Heart right ventricle (tissue), 16 donors: ENCODE measurements around the gene MAP3K7. TPM values are rescaled to one million over a fixed set of nuclear protein-coding genes. Genes with fewer than 3 reads are reported as not detected.

Source experiments
- ATAC-seq, 8 donors: fragments of 200-7000 bp; cut with Tn5 transposase; one replicate each; pipeline ENCODE4 v1.9.1; 2020; ENCODE audit warnings: mild to moderate bottlenecking in 8 of 8, moderate library complexity in 8 of 8, moderate number of reproducible peaks in 1 of 8
- DNase-seq, 2 donors: peaks; one replicate each; pipeline ENCODE4 v3.0.0-alpha.2; 2020
- H3K27ac ChIP-seq, 10 donors: fragments of 200-600 bp; sonication (generic) in 2 of 10; one replicate each; pipeline versions ENCODE4 v1.5.0 to v1.8.0; 2020 to 2022; ENCODE audit warnings: mild to moderate bottlenecking in 3 of 10
- H3K27me3 ChIP-seq, 7 donors: fragments of 200-600 bp; one replicate each; pipeline ENCODE4 v1.8.0; 2021 to 2022; ENCODE audit warnings: mild to moderate bottlenecking in 2 of 7
- H3K36me3 ChIP-seq, 9 donors: fragments of 200-600 bp; sonication (generic) in 1 of 9; one replicate each; pipeline versions ENCODE4 v1.5.0 to v1.8.0; 2020 to 2022; ENCODE audit warnings: mild to moderate bottlenecking in 2 of 9
- H3K4me1 ChIP-seq, 9 donors: fragments of 200-600 bp; sonication (generic) in 1 of 9; one replicate each; pipeline versions ENCODE4 v1.5.0 to v1.8.0; 2020 to 2022; ENCODE audit warnings: mild to moderate bottlenecking in 4 of 9
- H3K4me3 ChIP-seq, 10 donors: fragments of 200-600 bp; sonication (generic) in 2 of 10; one replicate each; pipeline versions ENCODE4 v1.5.0 to v1.8.0; 2020 to 2022; ENCODE audit warnings: mild to moderate bottlenecking in 7 of 10, moderate library complexity in 2 of 10
- H3K9me3 ChIP-seq, 11 donors: fragments of 200-600 bp in 10 of 11; sonication (generic) in 2 of 11; one replicate each; pipeline versions ENCODE4 v1.5.0 to v1.8.0; 2013 to 2022; ENCODE audit warnings: mild to moderate bottlenecking in 2 of 11, control low read depth in 1 of 11, moderate library complexity in 1 of 11
- CTCF ChIP-seq, 9 donors: fragments of 200-600 bp; sonication (generic) in 2 of 9; IDR thresholded peaks; one replicate each; pipeline versions ENCODE4 v1.5.0 to v1.8.0; 2021 to 2022; ENCODE audit warnings: antibody characterized with exemption in 9 of 9, mild to moderate bottlenecking in 5 of 9, moderate library complexity in 1 of 9
- WGBS, 2 donors: extraction: QIAGEN DNeasy Blood & Tissue Kit; methylation state at CpG; one replicate each; pipeline ENCODE4 v1.1.7; 2013; ENCODE audit warnings: inconsistent platforms in 1 of 2; 5-methylcytosine and 5-hydroxymethylcytosine counted together
- intact Hi-C, 10 donors: fragments of 100-400 bp; cut with DNase I; formaldehyde crosslinking; loops; one replicate each; pipeline versions ENCODE4 v1.11.1 to v1.14.2; 2022
- polyA plus RNA-seq, 2 donors: library from polyadenylated mRNA; stranded (reverse); fragments of 200-250 nt; gene quantifications; one replicate each; pipeline ENCODE4 v1.2.3, GENCODE V29; 2013
- total RNA-seq, 10 donors: library from RNA; stranded (reverse); fragmentation: NEBNext Ultra II Directional in 3 of 10; extraction: Animal tissue kit (Norgen Biotek cat#: 25700) in 3 of 10; gene quantifications; one replicate each; pipeline versions ENCODE4 v1.2.1 to v1.2.4, GENCODE V29; 2021 to 2023
- donor health status: Arrhythmogenic right ventricular cardiomyopathy.
- donor health status: ischemic (EF 13 %, LVEDD 7.1; RV severe dilation, severe dysfunction).
- donor health status: healthy with polysubstance abuse.
- donor health status: DM: no; HTN: yes; CAD: no.
- donor health status: DM: no; HTN: no; CAD: no.
- donor health status: ischemic (EF 25% LVEDD 6.9; RV normal size, moderate dysfunction).
- donor health status: ischemic (EF 25% LVEDD 5.7; RV mildly dilated, moderate dysfunction).
- donor health status: healthy.
- donor health status: DM: yes; HTN: yes; CAD: no.
- donor health status: Ischemic cardiomyopathy.
- donor health status: ischemic (EF 35%, LVEDD 5.7; RV mildly dilated, moderate dysfunction).
- donor health status: nonischemic (EF 11% LVEDD 7.7; RV severe dilation, severe dysfunction).
- donor health status: DM: yes; HTN: yes; CAD: no.
- donor health status: PGD.
- donor health status: ischemic (EF 29% LVEDD 5.4; RV normal size, mild dysfunction).
- donor health status: nonischemic (EF 23%, LVEDD 6.1; RV moderate dilation, normal function).

MAP3K7 gene
- total and polyA plus RNA-seq, 12 donors, result 7.5 to 29.3 (median 20.1) TPM

- no peak overlapping the region for H3K27ac ChIP-seq
- no peaks in the 10 kb centered on the region for H3K36me3 ChIP-seq
- no peak for TF ChIP-seq CTCF (IDR thresholded peaks at IDR 0.05)
- no peak overlapping the region for H3K4me3 ChIP-seq
- DNase-seq, result no peak
- no peak for ATAC-seq
- peaks cover 0 to 6% (median 0%) of the 10 kb centered on the region in 9 donors for H3K4me1 ChIP-seq
- H3K9me3 ChIP-seq, result no peaks in the 10 kb centered on the region
- H3K27me3 ChIP-seq, result peaks cover 0 to 49% (median under 1%) of the 10 kb centered on the region in 7 donors
- WGBS, 2 donors, result 33 to 62% methylated on average over 1 of the region's 1 CpG
- intact Hi-C loops, result no loop called here
Observed at GRCh38 chr6:90605749-90606340, 19.0 kb upstream of the MAP3K7 start.

GRCh38 chr6:90604546-90604945 lies 17.7 kb upstream of the MAP3K7 start:
- no peaks in the 10 kb centered on the region for H3K36me3 ChIP-seq
- no peak overlapping the region for H3K4me3 ChIP-seq
- H3K27ac ChIP-seq, result no peak overlapping the region
- no peak for TF ChIP-seq CTCF (IDR thresholded peaks at IDR 0.05)
- DNase-seq (no peak), ATAC-seq (no peak)
- no peaks in the 10 kb centered on the region for H3K9me3 ChIP-seq
- peaks cover 0 to 46% (median 4%) of the 10 kb centered on the region in 7 donors for H3K27me3 ChIP-seq
- no peaks in the 10 kb centered on the region for H3K4me1 ChIP-seq
- intact Hi-C loops, result no loop called here
- 67 to 68% methylated on average over 1 of the region's 1 CpG for WGBS, 2 donors

GRCh38 chr6:90599151-90599550 lies 12.3 kb upstream of the MAP3K7 start:
- 68 to 71% methylated on average over 4 of the region's 4 CpGs for WGBS, 2 donors
- Histone ChIP-seq H3K4me1 (no peaks in the 10 kb centered on the region), H3K9me3 (no peaks in the 10 kb centered on the region), H3K36me3 (no peaks in the 10 kb centered on the region), H3K27ac (no peak overlapping the region), H3K27me3 (peaks cover 0 to 69% (median 19%) of the 10 kb centered on the region in 7 donors), H3K4me3 (no peak overlapping the region)
- intact Hi-C loops, result no loop called here
- no peak for DNase-seq
- ATAC-seq, result no peak
- TF ChIP-seq CTCF (IDR thresholded peaks at IDR 0.05), result no peak

GRCh38 chr6:90598192-90598951 lies 11.5 kb upstream of the MAP3K7 start:
- Histone ChIP-seq H3K9me3 (no peaks in the 10 kb centered on the region), H3K27ac (no peak overlapping the region), H3K27me3 (peaks cover 0 to 70% (median 19%) of the 10 kb centered on the region in 7 donors), H3K36me3 (no peaks in the 10 kb centered on the region), H3K4me1 (no peaks in the 10 kb centered on the region), H3K4me3 (no peak overlapping the region)
- intact Hi-C loops, result no loop called here
- ATAC-seq (no peak), DNase-seq (no peak)
- WGBS, 2 donors, result 84 to 86% methylated on average over 4 of the region's 4 CpGs
- TF ChIP-seq CTCF (IDR thresholded peaks at IDR 0.05), result no peak
